Measurements from ENCODE around the gene PROK1.
"Not testable (repeated sequence)": the region's sequence is repeated elsewhere in the genome, so short reads cannot be mapped to it uniquely, and the experiment has no call there.

PROK1 gene

GRCh38 chr1:110433213-110433612, 17.7 kb upstream of the PROK1 start:
- H3K4me3 ChIP-seq (ENCODE audit: low read depth, low read length), result no peak overlapping the region

DNA sequence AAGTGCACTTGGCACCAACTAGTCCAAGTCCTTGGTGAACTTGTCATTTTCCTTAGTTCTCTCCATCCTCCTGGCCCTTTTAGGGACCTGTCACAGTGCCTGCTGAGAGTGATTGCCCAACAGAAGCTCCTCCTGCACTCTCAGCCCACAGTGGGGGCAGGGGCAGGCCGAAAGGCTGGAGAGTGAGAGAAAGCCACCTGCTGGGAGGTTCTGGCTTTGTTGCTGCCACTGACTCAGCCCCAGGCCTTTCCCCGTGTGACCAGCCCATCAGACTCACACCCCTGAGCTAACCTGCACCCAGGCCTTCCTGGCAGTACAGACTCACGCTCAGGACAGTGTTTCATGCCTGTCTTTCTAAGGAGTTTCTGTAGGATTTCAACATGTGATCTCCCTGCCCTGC, 17.1 kb upstream of the PROK1 start:
- no peak overlapping the region for H3K4me3 ChIP-seq (ENCODE audit: low read depth, low read length)

DNA sequence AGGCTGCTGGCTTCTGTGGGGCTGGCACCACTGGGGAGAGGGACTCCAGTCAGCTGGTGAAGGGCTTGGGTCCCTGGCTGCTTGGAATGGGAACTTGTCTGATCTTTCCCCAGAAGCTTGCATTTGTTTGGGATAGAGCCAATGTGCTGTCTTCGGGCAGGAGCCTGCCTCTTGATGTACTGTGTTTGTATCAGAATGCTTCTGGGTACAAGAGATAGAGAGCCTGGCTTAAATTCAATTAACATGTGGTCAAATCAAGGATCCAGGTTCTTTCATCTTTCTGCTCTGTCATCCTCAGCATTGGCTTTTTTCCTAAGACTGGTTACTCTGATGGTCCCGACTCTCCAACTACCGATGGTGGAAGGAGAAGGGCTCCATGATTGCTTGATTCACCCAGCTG, 16.0 kb upstream of the PROK1 start:
- no peak overlapping the region for H3K4me3 ChIP-seq (ENCODE audit: low read depth, low read length)

GRCh38 chr1:110436635-110437034, 14.3 kb upstream of the PROK1 start:
- H3K4me3 ChIP-seq (ENCODE audit: low read depth, low read length), result no peak overlapping the region

DNA sequence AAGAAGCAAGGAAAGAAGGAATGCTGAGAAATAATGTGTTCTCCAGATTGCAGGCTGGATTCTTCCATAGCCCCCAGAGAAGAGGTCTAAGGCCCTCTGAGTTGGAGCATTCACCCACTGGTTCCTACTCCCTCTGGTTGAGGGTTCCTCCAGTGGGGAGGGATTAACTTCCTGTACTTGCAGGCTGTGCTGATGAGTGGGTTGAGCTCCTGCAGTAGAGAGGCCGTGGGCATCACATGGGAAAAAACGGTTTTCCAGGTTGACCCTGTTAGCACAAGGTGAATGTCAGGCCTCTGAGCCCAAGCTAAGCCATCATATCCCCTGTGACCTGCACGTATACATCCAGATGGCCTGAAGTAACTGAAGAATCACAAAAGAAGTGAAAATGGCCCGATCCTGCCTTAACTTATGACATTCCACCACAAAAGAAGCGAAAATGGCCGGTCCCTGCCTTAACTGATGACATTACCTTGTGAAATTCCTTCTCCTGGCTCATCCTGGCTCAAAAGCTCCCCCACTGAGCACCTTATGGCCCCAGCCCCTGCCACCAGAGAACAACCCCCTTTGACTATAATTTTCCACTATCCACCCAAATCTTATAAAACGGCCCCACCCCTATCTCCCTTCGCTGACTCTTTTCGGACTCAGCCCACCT, 13.2 kb upstream of the PROK1 start:
- H3K4me3 ChIP-seq (ENCODE audit: low read depth, low read length), result not testable (repeated sequence)

DNA sequence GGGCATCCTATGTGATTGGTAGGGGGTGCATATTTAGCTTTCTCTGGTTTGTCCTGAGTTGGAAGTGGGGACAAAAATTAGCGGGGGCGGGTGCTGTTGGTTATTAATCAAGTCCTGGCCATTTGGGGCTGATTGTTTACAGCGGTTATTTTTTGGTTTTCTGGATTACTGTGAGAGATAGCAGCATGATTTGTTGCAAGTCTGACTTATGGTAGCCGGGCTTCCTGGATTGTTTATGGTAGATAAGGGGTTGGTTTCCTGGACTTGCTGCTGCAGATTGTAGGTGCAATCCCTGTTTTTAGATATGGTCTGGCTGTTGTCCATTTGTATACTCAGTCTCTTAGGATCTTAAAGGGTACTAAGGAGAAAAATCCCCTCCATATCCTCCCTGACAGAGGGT, 12.1 kb upstream of the PROK1 start:
- H3K4me3 ChIP-seq (ENCODE audit: low read depth, low read length), result no peak overlapping the region

DNA sequence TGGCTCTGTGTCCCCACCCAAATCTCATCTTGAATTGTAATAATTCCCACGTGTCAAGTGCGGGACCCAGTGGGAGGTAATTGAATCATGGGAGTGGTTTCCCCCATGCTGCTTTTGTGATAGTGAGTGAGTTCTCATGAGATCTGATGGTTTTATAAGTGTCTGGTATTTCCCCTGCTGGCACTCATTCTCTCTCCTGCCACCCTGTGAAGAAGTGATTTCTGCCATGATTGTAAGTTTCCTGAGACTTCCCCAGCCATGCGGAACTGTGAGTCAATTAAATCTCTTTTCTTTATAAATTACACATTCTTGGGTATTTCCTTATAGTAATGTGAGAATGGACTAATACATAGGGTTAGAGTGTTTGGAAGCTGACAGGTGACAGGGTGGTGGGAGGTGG, 11.1 kb upstream of the PROK1 start:
- not testable (repeated sequence) for H3K4me3 ChIP-seq (ENCODE audit: low read depth, low read length)

GRCh38 chr1:110440877-110441276, 10.1 kb upstream of the PROK1 start:
- no peak overlapping the region for H3K4me3 ChIP-seq (ENCODE audit: low read depth, low read length)

DNA sequence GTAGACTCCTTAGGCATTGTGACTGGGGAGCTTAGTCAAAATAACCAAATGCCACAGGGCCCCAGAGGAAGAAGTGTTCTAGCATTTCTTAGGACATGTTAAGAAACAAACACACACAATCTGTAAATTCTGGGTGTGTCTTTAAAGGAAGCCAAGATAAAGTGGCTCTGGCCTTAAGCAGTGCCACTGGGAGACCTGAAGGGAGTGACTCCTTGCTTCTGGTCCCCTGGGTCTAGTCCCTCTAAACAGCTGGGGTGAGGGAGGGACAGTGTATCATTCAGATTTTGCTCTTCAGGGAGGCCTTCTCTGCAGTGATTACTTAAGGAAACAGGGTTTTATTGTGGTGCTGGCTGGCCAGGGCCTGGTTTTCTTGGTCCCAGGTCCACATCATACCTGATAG, 9.1 kb upstream of the PROK1 start:
- H3K4me3 ChIP-seq (ENCODE audit: low read depth, low read length), result no peak overlapping the region

DNA sequence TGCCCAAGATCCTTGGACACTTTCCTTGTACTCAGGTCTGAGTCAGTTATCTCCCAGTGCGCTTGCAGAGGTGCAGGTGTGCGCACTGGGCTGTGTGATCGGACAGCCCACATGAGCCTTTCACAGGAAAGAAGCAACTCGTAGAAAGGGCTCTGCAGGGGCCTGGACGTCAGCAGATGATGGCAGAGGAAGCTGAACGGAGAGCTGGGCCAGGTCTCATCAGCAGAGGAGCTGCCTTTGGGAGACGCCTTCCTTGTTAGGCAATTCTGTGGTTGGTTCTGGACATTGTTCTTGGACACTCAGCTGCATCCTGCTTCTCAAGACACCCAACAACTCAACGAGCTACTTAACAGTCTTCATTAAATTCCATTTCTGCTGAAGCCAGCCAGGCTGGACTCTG, 7.5 kb upstream of the PROK1 start:
- no peak overlapping the region for H3K4me3 ChIP-seq (ENCODE audit: low read depth, low read length)

- no peak overlapping the region for H3K4me3 ChIP-seq (ENCODE audit: low read depth, low read length)
Observed at GRCh38 chr1:110444561-110444960, 6.4 kb upstream of the PROK1 start.

DNA sequence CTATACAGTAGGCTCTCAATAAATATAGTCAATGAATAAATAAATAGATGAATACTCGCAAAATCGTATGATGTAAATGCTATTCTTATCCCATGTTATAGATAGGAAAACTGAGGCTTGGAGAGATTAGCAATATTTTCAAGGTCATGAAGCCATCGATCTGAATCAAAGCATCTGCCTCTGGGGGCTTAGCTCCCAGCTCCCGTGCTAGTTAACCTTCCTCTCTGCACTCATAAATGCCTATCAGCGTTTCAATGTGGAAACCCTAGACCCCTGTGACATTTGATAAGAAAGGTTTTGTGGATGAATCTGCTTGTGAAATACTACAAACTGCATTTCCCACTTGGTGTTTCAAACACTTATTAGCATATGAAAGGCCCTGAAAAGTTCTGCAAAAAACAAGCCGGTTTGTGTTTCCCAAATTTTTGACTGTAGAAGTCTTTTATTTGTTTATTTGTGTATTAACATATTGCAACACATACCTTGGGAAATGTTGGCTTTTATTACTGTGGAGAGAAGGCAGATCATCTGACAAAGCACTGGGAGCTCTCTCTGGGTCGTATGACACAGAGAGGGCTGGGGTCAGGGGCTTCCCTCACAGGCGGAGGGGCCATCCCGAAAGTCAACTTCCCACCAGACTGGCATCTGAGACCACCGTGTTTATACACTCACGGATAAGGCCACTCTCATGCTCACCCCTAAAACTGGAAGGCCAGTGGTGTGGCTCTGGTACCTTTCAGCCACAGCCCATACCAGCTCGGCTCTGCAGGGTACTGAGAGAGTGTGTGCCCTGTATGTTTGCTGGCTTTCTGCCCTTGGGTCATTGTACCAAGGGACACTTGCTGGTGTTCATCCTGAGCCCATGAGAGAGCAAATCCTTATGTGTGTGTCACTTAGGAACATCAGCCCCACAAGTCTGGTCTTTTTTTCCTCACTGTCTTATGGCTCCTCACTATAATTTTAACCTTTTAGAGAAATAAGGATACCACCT, 993 bp upstream of the PROK1 start:
- H3K4me3 ChIP-seq (ENCODE audit: low read depth, low read length), result no peak overlapping the region

- H3K4me3 ChIP-seq (ENCODE audit: low read depth, low read length), result no peak overlapping the region
Observed at GRCh38 chr1:110452330-110452729, 1.4 kb downstream of the PROK1 start.

GRCh38 chr1:110453829-110454228, 2.9 kb downstream of the PROK1 start:
- no peak overlapping the region for H3K4me3 ChIP-seq (ENCODE audit: low read depth, low read length)

DNA sequence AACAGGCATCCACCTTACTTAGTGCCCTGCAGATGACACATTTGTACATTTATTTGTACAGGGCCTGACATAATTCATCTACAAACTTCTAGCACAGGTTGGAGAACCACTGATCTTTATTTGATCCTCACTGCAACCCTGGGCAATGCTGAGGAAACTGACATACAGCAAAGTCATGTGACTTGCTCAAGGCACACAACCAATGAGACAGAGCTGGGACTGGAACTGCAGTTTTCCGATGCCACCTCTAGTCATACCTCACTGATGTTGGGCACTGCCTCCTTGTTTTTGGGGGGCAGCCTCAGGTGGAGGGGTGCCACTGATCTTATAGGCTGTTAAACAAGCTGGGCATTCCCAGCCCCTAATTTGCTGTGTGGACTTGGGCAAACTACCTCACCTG, 3.4 kb downstream of the PROK1 start:
- no peak overlapping the region for H3K4me3 ChIP-seq (ENCODE audit: low read depth, low read length)

DNA sequence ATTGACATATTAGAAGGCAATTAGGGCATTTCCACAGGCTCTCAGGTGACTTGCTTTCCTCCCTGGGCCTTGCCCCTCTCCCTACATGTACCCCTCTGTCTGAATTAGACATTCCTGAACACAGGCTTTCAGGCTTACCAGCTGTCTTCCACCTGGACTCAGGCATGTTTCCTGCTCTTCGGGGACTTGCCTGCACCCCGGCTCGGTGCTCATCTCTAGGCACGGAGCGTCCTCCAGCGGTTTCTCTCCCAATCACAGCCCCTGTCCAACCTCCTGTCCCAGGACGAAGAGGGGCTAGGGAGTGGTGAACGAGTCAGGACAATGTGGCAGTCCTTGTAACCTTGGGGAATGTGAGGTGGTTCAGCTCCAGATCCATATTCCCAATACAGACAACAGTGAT, 4.2 kb downstream of the PROK1 start:
- no peak overlapping the region for H3K4me3 ChIP-seq (ENCODE audit: low read depth, low read length)

DNA sequence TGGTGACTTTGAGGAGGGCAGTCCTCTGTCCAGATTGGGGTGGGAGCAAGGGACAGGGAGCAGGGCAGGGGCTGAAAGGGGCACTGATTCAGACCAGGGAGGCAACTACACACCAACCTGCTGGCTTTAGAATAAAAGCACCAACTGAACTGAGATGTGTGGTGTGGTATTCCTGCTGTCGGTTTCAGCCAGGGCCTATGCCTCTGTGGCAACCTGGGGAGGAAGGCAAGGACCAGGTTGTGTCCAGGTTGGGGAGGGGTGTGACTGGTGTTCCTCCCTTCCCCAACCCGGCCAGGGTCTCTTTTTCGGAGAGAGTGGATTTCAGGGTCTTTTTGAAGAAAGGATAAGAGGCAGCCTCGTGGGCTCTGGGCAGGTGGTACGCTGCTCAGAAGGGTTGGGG, 6.3 kb downstream of the PROK1 start:
- no peak overlapping the region for H3K4me3 ChIP-seq (ENCODE audit: low read depth, low read length)

- no peak overlapping the region for H3K4me3 ChIP-seq (ENCODE audit: low read depth, low read length)
Observed at GRCh38 chr1:110460253-110461220, 9.6 kb downstream of the PROK1 start.

DNA sequence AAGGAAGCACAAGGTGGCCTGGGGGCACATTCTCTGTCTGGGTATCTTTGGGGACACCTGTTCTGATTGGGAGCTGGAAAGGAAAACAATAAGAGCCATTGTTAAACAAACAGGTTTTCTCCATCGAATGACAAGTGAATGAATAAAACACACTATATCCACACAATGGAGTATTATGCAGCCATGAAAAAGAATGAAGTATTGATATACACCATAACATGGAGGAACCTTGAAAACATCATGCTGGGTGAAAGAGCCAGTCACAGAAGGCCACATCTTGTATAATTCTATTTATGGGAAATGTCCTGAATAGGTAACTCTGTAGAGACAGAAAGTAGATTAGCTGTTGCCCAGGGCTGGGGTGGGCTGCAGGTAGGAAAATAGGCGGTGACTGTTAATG, 11.1 kb downstream of the PROK1 start:
- H3K4me3 ChIP-seq (ENCODE audit: low read depth, low read length), result no peak overlapping the region

- no peak overlapping the region for H3K4me3 ChIP-seq (ENCODE audit: low read depth, low read length)
Observed at GRCh38 chr1:110462964-110463363, 12.0 kb downstream of the PROK1 start.

GRCh38 chr1:110463725-110464124, 12.8 kb downstream of the PROK1 start:
- H3K4me3 ChIP-seq (ENCODE audit: low read depth, low read length), result no peak overlapping the region
